Activated naive CD4-positive, alpha-beta T cell treated with anti-CD3 and anti-CD28 coated beads, Interleukin-2, amount 10 ng/mL, durations not matched to agents 7 days and 5 days (primary cell): ENCODE data around the gene PTPRT.

Experiments used
- CTCF ChIA-PET: fragments of 350-600 bp; sonication (Branson Sonifier 250); formaldehyde crosslinking; loops from one replicate; lab custom pipeline; 2021; ENCODE audit warnings: antibody characterized with exemption; lab: Charles Lee
- DNase-seq: peaks from one replicate; pipeline ENCODE4 v3.0.0-alpha.2; 2020
- H3K27ac Mint-ChIP-seq: one replicate; pipeline ENCODE4 v1.8.0; 2021; ENCODE audit warnings: mild to moderate bottlenecking, moderate library complexity, mixed read lengths
- H3K27me3 Mint-ChIP-seq: one replicate; pipeline ENCODE4 v1.8.0; 2021; ENCODE audit warnings: mild to moderate bottlenecking, mixed read lengths
- H3K36me3 Mint-ChIP-seq: one replicate; pipeline ENCODE4 v1.8.0; 2021; ENCODE audit warnings: mixed read lengths
- H3K4me1 Mint-ChIP-seq: one replicate; pipeline ENCODE4 v1.8.0; 2021; ENCODE audit warnings: mixed read lengths
- H3K4me3 Mint-ChIP-seq: one replicate; pipeline ENCODE4 v1.8.0; 2021; ENCODE audit warnings: mild to moderate bottlenecking, moderate library complexity, mixed read lengths
- H3K9me3 Mint-ChIP-seq: one replicate; pipeline ENCODE4 v1.8.0; 2021; ENCODE audit warnings: mixed read lengths

The PTPRT gene

GRCh38 chr20:42894483-42894882 lies 295.2 kb downstream of the PTPRT start:
- Mint-ChIP-seq H3K36me3 (no peaks in the 10 kb centered on the region), H3K4me3 (no peak overlapping the region), H3K4me1 (no peaks in the 10 kb centered on the region), H3K27ac (no peak overlapping the region), H3K27me3 (no peaks in the 10 kb centered on the region), H3K9me3 (peaks cover 11% of the 10 kb centered on the region)
- CTCF ChIA-PET: no interaction called here
- DNase-seq: no peak

- CTCF ChIA-PET: no interaction called here
- Mint-ChIP-seq H3K4me3 (no peak overlapping the region), H3K27me3 (no peaks in the 10 kb centered on the region), H3K36me3 (no peaks in the 10 kb centered on the region), H3K27ac (no peak overlapping the region), H3K9me3 (peaks cover 6% of the 10 kb centered on the region), H3K4me1 (no peaks in the 10 kb centered on the region)
- no peak for DNase-seq
Observed at GRCh38 chr20:42889517-42889916, 300.2 kb downstream of the PTPRT start.

- Mint-ChIP-seq H3K36me3 (no peaks in the 10 kb centered on the region), H3K4me1 (no peaks in the 10 kb centered on the region), H3K27ac (no peak overlapping the region), H3K9me3 (peaks cover 4% of the 10 kb centered on the region), H3K4me3 (no peak overlapping the region), H3K27me3 (no peaks in the 10 kb centered on the region)
- DNase-seq: no peak
- CTCF ChIA-PET: no interaction called here
Observed at GRCh38 chr20:42887281-42887680, 302.4 kb downstream of the PTPRT start.

- Mint-ChIP-seq H3K9me3 (peaks cover 4% of the 10 kb centered on the region), H3K36me3 (no peaks in the 10 kb centered on the region), H3K4me1 (no peaks in the 10 kb centered on the region), H3K27ac (no peak overlapping the region), H3K4me3 (no peak overlapping the region), H3K27me3 (no peaks in the 10 kb centered on the region)
- DNase-seq: no peak
- CTCF ChIA-PET: no interaction called here
Observed at GRCh38 chr20:42886801-42887200, 302.9 kb downstream of the PTPRT start.

- H3K4me3 Mint-ChIP-seq: no peak overlapping the region
- no peak overlapping the region for H3K27ac Mint-ChIP-seq
- no peaks in the 10 kb centered on the region for H3K27me3 Mint-ChIP-seq
- H3K4me1 Mint-ChIP-seq: no peaks in the 10 kb centered on the region
- H3K9me3 Mint-ChIP-seq: peaks cover 2% of the 10 kb centered on the region
- DNase-seq: no peak
- CTCF ChIA-PET: no interaction called here
- no peaks in the 10 kb centered on the region for H3K36me3 Mint-ChIP-seq
Observed at GRCh38 chr20:42886046-42886445, 303.7 kb downstream of the PTPRT start.

- no peak overlapping the region for H3K4me3 Mint-ChIP-seq
- no peaks in the 10 kb centered on the region for H3K36me3 Mint-ChIP-seq
- H3K4me1 Mint-ChIP-seq: no peaks in the 10 kb centered on the region
- H3K9me3 Mint-ChIP-seq: peaks cover 1% of the 10 kb centered on the region
- H3K27ac Mint-ChIP-seq: no peak overlapping the region
- DNase-seq: no peak
- H3K27me3 Mint-ChIP-seq: no peaks in the 10 kb centered on the region
- CTCF ChIA-PET: no interaction called here
Observed at GRCh38 chr20:42875581-42875980, 314.1 kb downstream of the PTPRT start.

GRCh38 chr20:42873259-42873658 lies 316.4 kb downstream of the PTPRT start:
- CTCF ChIA-PET: no interaction called here
- H3K9me3 Mint-ChIP-seq: no peaks in the 10 kb centered on the region
- no peak overlapping the region for H3K27ac Mint-ChIP-seq
- H3K27me3 Mint-ChIP-seq: no peaks in the 10 kb centered on the region
- no peaks in the 10 kb centered on the region for H3K4me1 Mint-ChIP-seq
- no peak overlapping the region for H3K4me3 Mint-ChIP-seq
- DNase-seq: no peak
- H3K36me3 Mint-ChIP-seq: no peaks in the 10 kb centered on the region

GRCh38 chr20:42864116-42864515 lies 325.6 kb downstream of the PTPRT start:
- H3K27me3 Mint-ChIP-seq: no peaks in the 10 kb centered on the region
- H3K9me3 Mint-ChIP-seq: no peaks in the 10 kb centered on the region
- no peaks in the 10 kb centered on the region for H3K4me1 Mint-ChIP-seq
- H3K4me3 Mint-ChIP-seq: no peak overlapping the region
- no peak for DNase-seq
- H3K27ac Mint-ChIP-seq: no peak overlapping the region
- no peaks in the 10 kb centered on the region for H3K36me3 Mint-ChIP-seq
- CTCF ChIA-PET: no interaction called here

- no peaks in the 10 kb centered on the region for H3K9me3 Mint-ChIP-seq
- no peaks in the 10 kb centered on the region for H3K36me3 Mint-ChIP-seq
- DNase-seq: no peak
- no peak overlapping the region for H3K27ac Mint-ChIP-seq
- H3K27me3 Mint-ChIP-seq: no peaks in the 10 kb centered on the region
- CTCF ChIA-PET: no interaction called here
- H3K4me1 Mint-ChIP-seq: no peaks in the 10 kb centered on the region
- H3K4me3 Mint-ChIP-seq: no peak overlapping the region
Observed at GRCh38 chr20:42862446-42862845, 327.3 kb downstream of the PTPRT start.

GRCh38 chr20:42857446-42857845 lies 332.3 kb downstream of the PTPRT start:
- Mint-ChIP-seq H3K27ac (no peak overlapping the region), H3K27me3 (no peaks in the 10 kb centered on the region)

GRCh38 chr20:42855896-42856295 lies 333.8 kb downstream of the PTPRT start:
- CTCF ChIA-PET: no interaction called here
- no peak overlapping the region for H3K4me3 Mint-ChIP-seq
- H3K27ac Mint-ChIP-seq: no peak overlapping the region
- no peaks in the 10 kb centered on the region for H3K36me3 Mint-ChIP-seq
- H3K9me3 Mint-ChIP-seq: no peaks in the 10 kb centered on the region
- H3K4me1 Mint-ChIP-seq: no peaks in the 10 kb centered on the region
- H3K27me3 Mint-ChIP-seq: no peaks in the 10 kb centered on the region
- no peak for DNase-seq

More at GRCh38 chr20:42857446-42857845, 332.3 kb downstream of the PTPRT start:
- no peaks in the 10 kb centered on the region for H3K9me3 Mint-ChIP-seq
- CTCF ChIA-PET: no interaction called here
- H3K4me1 Mint-ChIP-seq: no peaks in the 10 kb centered on the region
- H3K36me3 Mint-ChIP-seq: no peaks in the 10 kb centered on the region
- no peak overlapping the region for H3K4me3 Mint-ChIP-seq
- DNase-seq: no peak

- H3K27me3 Mint-ChIP-seq: no peaks in the 10 kb centered on the region
- no peaks in the 10 kb centered on the region for H3K36me3 Mint-ChIP-seq
- H3K4me1 Mint-ChIP-seq: no peaks in the 10 kb centered on the region
- DNase-seq: no peak
- no peak overlapping the region for H3K27ac Mint-ChIP-seq
- CTCF ChIA-PET: no interaction called here
- H3K4me3 Mint-ChIP-seq: no peak overlapping the region
- H3K9me3 Mint-ChIP-seq: peaks cover 11% of the 10 kb centered on the region
Observed at GRCh38 chr20:42852691-42853090, 337.0 kb downstream of the PTPRT start.

GRCh38 chr20:42846784-42847490 lies 342.8 kb downstream of the PTPRT start:
- H3K9me3 Mint-ChIP-seq: peaks cover 22% of the 10 kb centered on the region
- no peak overlapping the region for H3K4me3 Mint-ChIP-seq
- no peak for DNase-seq
- no peaks in the 10 kb centered on the region for H3K36me3 Mint-ChIP-seq
- CTCF ChIA-PET: no interaction called here
- H3K4me1 Mint-ChIP-seq: no peaks in the 10 kb centered on the region
- H3K27me3 Mint-ChIP-seq: no peaks in the 10 kb centered on the region
- no peak overlapping the region for H3K27ac Mint-ChIP-seq

- CTCF ChIA-PET: no interaction called here
- Mint-ChIP-seq H3K4me1 (no peaks in the 10 kb centered on the region), H3K36me3 (no peaks in the 10 kb centered on the region), H3K4me3 (no peak overlapping the region), H3K27me3 (no peaks in the 10 kb centered on the region), H3K9me3 (peaks cover 21% of the 10 kb centered on the region), H3K27ac (no peak overlapping the region)
- no peak for DNase-seq
Observed at GRCh38 chr20:42844751-42845150, 345.0 kb downstream of the PTPRT start.

- Mint-ChIP-seq H3K9me3 (peaks cover 11% of the 10 kb centered on the region), H3K4me1 (no peaks in the 10 kb centered on the region), H3K36me3 (no peaks in the 10 kb centered on the region), H3K27me3 (no peaks in the 10 kb centered on the region), H3K27ac (no peak overlapping the region), H3K4me3 (no peak overlapping the region)
- no peak for DNase-seq
- CTCF ChIA-PET: no interaction called here
Observed at GRCh38 chr20:42837456-42837855, 352.2 kb downstream of the PTPRT start.
